ENCODE results near the gene MLLT1. TPM values are rescaled to one million over a fixed set of nuclear protein-coding genes. Genes with fewer than 3 reads are reported as not detected.

Gene MLLT1
- total RNA-seq, 1 experiment from 2014 or later: 80.1 TPM

- TF ChIP-seq EZH2 (IDR thresholded peaks at IDR 0.05; ENCODE audit: borderline replicate concordance, low read depth, low read length, poor library complexity, severe bottlenecking) (no peak), CTCF (conservative IDR thresholded peaks at IDR 0.05; ENCODE audit: low read depth, low read length) (no peak)
- Histone ChIP-seq H3K4me1 (ENCODE audit: insufficient read depth, low read length, poor library complexity, severe bottlenecking) (peaks cover 16% of the 10 kb centered on the region), H3K36me3 (ENCODE audit: insufficient read depth, low read length, poor library complexity, severe bottlenecking) (peaks cover 11% of the 10 kb centered on the region), H3K4me3 (ENCODE audit: low read depth, low read length, poor library complexity, severe bottlenecking) (no peak overlapping the region), H3K9me3 (ENCODE audit: low read depth, low read length, poor library complexity, severe bottlenecking) (no peaks in the 10 kb centered on the region), H3K27me3 (replicated peaks; ENCODE audit: insufficient read depth, low read depth, low read length, poor library complexity) (no peaks in the 10 kb centered on the region), H3K27ac (ENCODE audit: low read depth, low read length, poor library complexity, severe bottlenecking) (no peak overlapping the region)
- no peak for DNase-seq (ENCODE audit: low spot score)
- POLR2A ChIA-PET (ENCODE audit: low non-redundant PET): no interaction called here
- CTCF ChIA-PET: no interaction called here
- intact Hi-C loops (cut with micrococcal nuclease; ENCODE audit: unreplicated experiment): no loop called here
- BruUV-seq (replicated peaks): no TSS peak
These were observed 58.4 kb downstream of the MLLT1 start for GRCh38 chr19:6221220-6221877.

GRCh38 chr19:6220385-6221191, 59.2 kb downstream of the MLLT1 start:
- Histone ChIP-seq H3K36me3 (ENCODE audit: insufficient read depth, low read length, poor library complexity, severe bottlenecking) (peaks cover 11% of the 10 kb centered on the region), H3K27me3 (replicated peaks; ENCODE audit: insufficient read depth, low read depth, low read length, poor library complexity) (no peaks in the 10 kb centered on the region), H3K27ac (ENCODE audit: low read depth, low read length, poor library complexity, severe bottlenecking) (peak overlapping the region; percentile 23), H3K9me3 (ENCODE audit: low read depth, low read length, poor library complexity, severe bottlenecking) (no peaks in the 10 kb centered on the region), H3K4me1 (ENCODE audit: insufficient read depth, low read length, poor library complexity, severe bottlenecking) (peaks cover 16% of the 10 kb centered on the region), H3K4me3 (ENCODE audit: low read depth, low read length, poor library complexity, severe bottlenecking) (no peak overlapping the region)
- POLR2A ChIA-PET (ENCODE audit: low non-redundant PET): no interaction called here
- CTCF ChIA-PET: no interaction called here
- no peak for TF ChIP-seq EZH2 (IDR thresholded peaks at IDR 0.05; ENCODE audit: borderline replicate concordance, low read depth, low read length, poor library complexity, severe bottlenecking)
- no TSS peak for BruUV-seq (replicated peaks)
- no peak for DNase-seq (ENCODE audit: low spot score)
- intact Hi-C loops (cut with micrococcal nuclease; ENCODE audit: unreplicated experiment): no loop called here

- DNase-seq (ENCODE audit: low spot score): no peak
- intact Hi-C loops (cut with micrococcal nuclease; ENCODE audit: unreplicated experiment): no loop called here
- POLR2A ChIA-PET (ENCODE audit: low non-redundant PET): no interaction called here
- Histone ChIP-seq H3K4me3 (ENCODE audit: low read depth, low read length, poor library complexity, severe bottlenecking) (no peak overlapping the region), H3K4me1 (ENCODE audit: insufficient read depth, low read length, poor library complexity, severe bottlenecking) (peaks cover 16% of the 10 kb centered on the region), H3K36me3 (ENCODE audit: insufficient read depth, low read length, poor library complexity, severe bottlenecking) (peaks cover 11% of the 10 kb centered on the region), H3K27me3 (replicated peaks; ENCODE audit: insufficient read depth, low read depth, low read length, poor library complexity) (no peaks in the 10 kb centered on the region), H3K27ac (ENCODE audit: low read depth, low read length, poor library complexity, severe bottlenecking) (peak overlapping the region; percentile 23), H3K9me3 (ENCODE audit: low read depth, low read length, poor library complexity, severe bottlenecking) (no peaks in the 10 kb centered on the region)
- TF ChIP-seq EZH2 (IDR thresholded peaks at IDR 0.05; ENCODE audit: borderline replicate concordance, low read depth, low read length, poor library complexity, severe bottlenecking): no peak
- BruUV-seq (replicated peaks): no TSS peak
- CTCF ChIA-PET: no interaction called here
These were observed 60.0 kb downstream of the MLLT1 start for GRCh38 chr19:6219586-6220290.

GRCh38 chr19:6219147-6219525, 60.6 kb downstream of the MLLT1 start:
- no peak overlapping the region for H3K27ac ChIP-seq (ENCODE audit: low read depth, low read length, poor library complexity, severe bottlenecking)
- CTCF ChIA-PET: interaction anchor here (0.5 to 1.4 kb wide), 2 partner anchors 48 to 298 kb away, joined by 3 read pairs; no protein-coding TSS in a partner anchor

More at GRCh38 chr19:6219147-6219525, 60.6 kb downstream of the MLLT1 start:
- POLR2A ChIA-PET (ENCODE audit: low non-redundant PET): no interaction called here
- Histone ChIP-seq H3K27me3 (replicated peaks; ENCODE audit: insufficient read depth, low read depth, low read length, poor library complexity) (no peaks in the 10 kb centered on the region), H3K4me3 (ENCODE audit: low read depth, low read length, poor library complexity, severe bottlenecking) (no peak overlapping the region), H3K9me3 (ENCODE audit: low read depth, low read length, poor library complexity, severe bottlenecking) (no peaks in the 10 kb centered on the region), H3K4me1 (ENCODE audit: insufficient read depth, low read length, poor library complexity, severe bottlenecking) (peaks cover 16% of the 10 kb centered on the region), H3K36me3 (ENCODE audit: insufficient read depth, low read length, poor library complexity, severe bottlenecking) (peaks cover 11% of the 10 kb centered on the region)
- intact Hi-C loops (cut with micrococcal nuclease; ENCODE audit: unreplicated experiment): no loop called here
- no peak for DNase-seq (ENCODE audit: low spot score)
- BruUV-seq (replicated peaks): no TSS peak
- TF ChIP-seq CTCF (conservative IDR thresholded peaks at IDR 0.05; ENCODE audit: low read depth, low read length) (no peak), EZH2 (IDR thresholded peaks at IDR 0.05; ENCODE audit: borderline replicate concordance, low read depth, low read length, poor library complexity, severe bottlenecking) (no peak)
